ENCODE results near the gene CD58. TPM values are rescaled to one million over a fixed set of nuclear protein-coding genes. Genes with fewer than 3 reads are reported as not detected.

The CD58 gene
- total RNA-seq, 1 experiment from 2014 or later = 5.3 TPM

DNA sequence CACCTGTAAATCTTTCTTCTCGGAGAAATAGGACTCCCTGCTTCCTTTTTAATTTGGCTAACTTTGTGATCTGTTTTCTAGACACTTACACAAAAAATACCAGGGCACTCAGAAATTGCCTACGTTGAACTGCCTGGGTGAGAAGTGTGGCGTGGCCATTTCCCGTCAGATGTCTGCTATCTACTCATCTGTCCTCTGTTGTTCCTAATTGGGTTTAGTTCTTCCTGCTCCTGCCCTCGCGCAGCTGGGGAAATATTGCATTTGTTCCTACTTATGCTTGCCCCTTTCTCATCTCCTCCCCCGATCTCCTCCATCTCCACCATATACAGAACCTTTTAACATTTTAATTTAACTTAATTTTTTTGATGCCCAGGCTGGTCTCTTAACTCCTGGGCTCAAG lies 55.1 kb downstream of the CD58 start (continued):
- TF ChIP-seq ATF2 (CRISPR knock-in tag; IDR thresholded peaks at IDR 0.05; ENCODE audit: borderline replicate concordance, low read depth) = no peak

- no peak overlapping the region for H3K4me3 Mint-ChIP-seq
- peaks cover 6% of the 10 kb centered on the region for H3K27me3 Mint-ChIP-seq (ENCODE audit: low read depth)
- POLR2A ChIA-PET = no interaction called here
- H3K9me3 Mint-ChIP-seq = peaks cover 16% of the 10 kb centered on the region
- no peak overlapping the region for H3K27ac Mint-ChIP-seq
- H3K36me3 Mint-ChIP-seq = peaks cover 14% of the 10 kb centered on the region
- TF ChIP-seq MXD4 (CRISPR knock-in tag; IDR thresholded peaks at IDR 0.05; ENCODE audit: borderline replicate concordance) (no peak), OVOL2 (CRISPR knock-in tag; IDR thresholded peaks at IDR 0.05; ENCODE audit: borderline replicate concordance) (no peak), ZNF423 (CRISPR knock-in tag; IDR thresholded peaks at IDR 0.05) (no peak), PRRX2 (CRISPR knock-in tag; IDR thresholded peaks at IDR 0.05) (no peak), MYBL2 (CRISPR knock-in tag; IDR thresholded peaks at IDR 0.05) (no peak), GABPB1 (CRISPR knock-in tag; IDR thresholded peaks at IDR 0.05) (no peak), CREB1 (CRISPR knock-in tag; IDR thresholded peaks at IDR 0.05) (no peak), ATF2 (CRISPR knock-in tag; IDR thresholded peaks at IDR 0.05; ENCODE audit: borderline replicate concordance, low read depth) (no peak), HMGA2 (CRISPR knock-in tag; IDR thresholded peaks at IDR 0.05) (no peak), TEAD1 (CRISPR knock-in tag; IDR thresholded peaks at IDR 0.05) (no peak), ZNF219 (CRISPR knock-in tag; IDR thresholded peaks at IDR 0.05; ENCODE audit: borderline replicate concordance) (no peak), GRHL2 (CRISPR knock-in tag; IDR thresholded peaks at IDR 0.05; ENCODE audit: insufficient replicate concordance, severe bottlenecking) (no peak)
- TF ChIP-seq, protein P1, sequence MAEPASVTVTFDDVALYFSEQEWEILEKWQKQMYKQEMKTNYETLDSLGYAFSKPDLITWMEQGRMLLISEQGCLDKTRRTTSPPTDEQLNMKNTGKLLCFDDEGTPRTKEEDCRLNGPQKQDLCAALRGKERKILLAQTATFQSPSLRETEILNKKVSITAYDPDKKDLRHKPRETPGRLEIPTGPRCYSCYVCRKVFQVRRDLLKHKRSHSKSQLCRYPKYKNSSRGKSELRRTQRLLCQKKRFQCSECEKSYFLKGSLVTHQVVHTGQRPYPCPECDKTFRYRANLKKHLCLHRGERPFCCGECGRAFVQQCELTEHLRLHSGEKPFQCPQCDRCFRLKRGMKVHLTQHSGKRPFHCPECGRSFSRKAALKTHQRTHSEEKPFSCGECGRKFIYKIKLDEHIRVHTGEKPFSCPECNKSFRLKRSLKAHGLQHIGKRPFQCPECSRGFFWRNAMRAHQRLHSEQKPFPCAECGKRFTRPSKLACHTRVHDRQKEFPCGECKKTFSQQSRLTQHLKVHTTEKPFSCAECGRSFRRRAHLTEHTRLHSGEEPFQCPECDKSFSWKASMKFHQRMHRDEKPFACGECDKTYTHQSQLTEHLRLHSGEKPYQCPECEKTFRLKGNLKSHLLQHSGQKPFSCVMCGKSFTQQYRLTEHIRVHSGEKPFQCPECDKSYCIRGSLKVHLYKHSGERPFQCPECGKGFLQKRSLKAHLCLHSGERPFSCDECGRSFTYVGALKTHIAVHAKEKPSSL (CRISPR knock-in tag; conservative IDR thresholded peaks at IDR 0.05) = no peak
- CTCF ChIA-PET = interaction anchor here (0.8 to 2.3 kb wide), 4 partner anchors 16 to 97 kb away, joined by 3 to 8 read pairs (median 6); no protein-coding TSS in a partner anchor
- DNase-seq (ENCODE audit: low spot score) (no peak), ATAC-seq (no peak)
- no peaks in the 10 kb centered on the region; the same call in 1 of the 2 replicates for H3K4me1 Mint-ChIP-seq
Observed at GRCh38 chr1:116514708-116515525, 55.9 kb downstream of the CD58 start.

GRCh38 chr1:116513956-116514355 lies 56.9 kb downstream of the CD58 start:
- Mint-ChIP-seq H3K4me3 (no peak overlapping the region), H3K9me3 (peaks cover 16% of the 10 kb centered on the region), H3K36me3 (peaks cover 14% of the 10 kb centered on the region), H3K27me3 (ENCODE audit: low read depth) (peaks cover 6% of the 10 kb centered on the region), H3K27ac (no peak overlapping the region), H3K4me1 (no peaks in the 10 kb centered on the region; the same call in 1 of the 2 replicates)
- CTCF ChIA-PET = interaction anchor here (1.8 to 2.3 kb wide), 2 partner anchors 15 to 29 kb away, joined by 8 read pairs; no protein-coding TSS in a partner anchor
- POLR2A ChIA-PET = no interaction called here
- ATAC-seq = no peak
- no peak for DNase-seq (ENCODE audit: low spot score)
- TF ChIP-seq ZNF281 (CRISPR knock-in tag; IDR thresholded peaks at IDR 0.05) = no peak
- no peak for TF ChIP-seq CDX4 (CRISPR knock-in tag; IDR thresholded peaks at IDR 0.05; ENCODE audit: borderline replicate concordance)
- TF ChIP-seq SMAD4 (CRISPR knock-in tag; IDR thresholded peaks at IDR 0.05) = no peak
- no peak for TF ChIP-seq PRRX2 (CRISPR knock-in tag; IDR thresholded peaks at IDR 0.05)
- TF ChIP-seq MYBL2 (CRISPR knock-in tag; IDR thresholded peaks at IDR 0.05) = no peak
- TF ChIP-seq ZNF121 (CRISPR knock-in tag; IDR thresholded peaks at IDR 0.05) = no peak
- no peak for TF ChIP-seq TEAD4 (CRISPR knock-in tag; IDR thresholded peaks at IDR 0.05)
